ENCODE measurements around the gene DNAJB8. TPM values are rescaled to one million over a fixed set of nuclear protein-coding genes. Genes with fewer than 3 reads are reported as not detected.

The DNAJB8 gene
- total RNA-seq, 2 donors from 2014 or later: not detected

GRCh38 chr3:128462341-128462910 lies 4.3 kb downstream of the DNAJB8 start:
- no peak for TF ChIP-seq CTCF (conservative IDR thresholded peaks at IDR 0.05)
- no peak overlapping the region for H3K4me3 ChIP-seq (ENCODE audit: low read length)
- 96 to 99% methylated on average over 18 to 23 of the region's 23 CpGs for WGBS, 2 experiments (ENCODE audit: insufficient coverage in 1 of 2, insufficient read length in 1 of 2)
- Mint-ChIP-seq H3K27ac (no peak overlapping the region), H3K4me1 (peaks cover 7% of the 10 kb centered on the region), H3K27me3 (ENCODE audit: insufficient read depth) (peaks cover 86% of the 10 kb centered on the region), H3K9me3 (no peaks in the 10 kb centered on the region), H3K4me3 (no peak overlapping the region), H3K36me3 (ENCODE audit: low read depth) (no peaks in the 10 kb centered on the region)
- H3K4me1 ChIP-seq (ENCODE audit: control insufficient read depth, insufficient read depth, low read length): no peaks in the 10 kb centered on the region
- H3K27ac ChIP-seq (ENCODE audit: low read depth, low read length): no peak overlapping the region
- H3K36me3 ChIP-seq (ENCODE audit: control insufficient read depth, insufficient read depth, low read length): no peaks in the 10 kb centered on the region
- H3K27me3 ChIP-seq (ENCODE audit: control insufficient read depth, insufficient read depth, low read length, poor library complexity, severe bottlenecking): peaks cover 35% of the 10 kb centered on the region
- no peaks in the 10 kb centered on the region for H3K9me3 ChIP-seq (ENCODE audit: control insufficient read depth, low read length)
- no peak overlapping the region for H3K9ac ChIP-seq (ENCODE audit: extremely low read depth, low read length, poor library complexity, severe bottlenecking)
- no peak for DNase-seq

- no peak overlapping the region for H3K9ac ChIP-seq (ENCODE audit: extremely low read depth, low read length, poor library complexity, severe bottlenecking)
- Mint-ChIP-seq H3K27me3 (ENCODE audit: insufficient read depth) (peaks cover 80% of the 10 kb centered on the region), H3K9me3 (no peaks in the 10 kb centered on the region), H3K36me3 (ENCODE audit: low read depth) (no peaks in the 10 kb centered on the region), H3K4me1 (peaks cover 3% of the 10 kb centered on the region), H3K27ac (no peak overlapping the region), H3K4me3 (no peak overlapping the region)
- H3K4me1 ChIP-seq (ENCODE audit: control insufficient read depth, insufficient read depth, low read length): peaks cover 1% of the 10 kb centered on the region
- no peaks in the 10 kb centered on the region for H3K9me3 ChIP-seq (ENCODE audit: control insufficient read depth, low read length)
- TF ChIP-seq CTCF (conservative IDR thresholded peaks at IDR 0.05): peak; percentile 47
- no peak overlapping the region for H3K27ac ChIP-seq (ENCODE audit: low read depth, low read length)
- WGBS, 2 experiments (ENCODE audit: insufficient coverage in 1 of 2, insufficient read length in 1 of 2): 91 to 95% methylated on average over 9 to 12 of the region's 12 CpGs
- H3K36me3 ChIP-seq (ENCODE audit: control insufficient read depth, insufficient read depth, low read length): no peaks in the 10 kb centered on the region
- peaks cover 29% of the 10 kb centered on the region for H3K27me3 ChIP-seq (ENCODE audit: control insufficient read depth, insufficient read depth, low read length, poor library complexity, severe bottlenecking)
- H3K4me3 ChIP-seq (ENCODE audit: low read length): no peak overlapping the region
- DNase-seq: no peak
Observed at GRCh38 chr3:128461731-128462130, 5.0 kb downstream of the DNAJB8 start.

GRCh38 chr3:128459461-128459820 lies 7.2 kb downstream of the DNAJB8 start:
- Histone ChIP-seq H3K27ac (ENCODE audit: low read depth, low read length) (no peak overlapping the region), H3K4me1 (ENCODE audit: control insufficient read depth, insufficient read depth, low read length) (peaks cover 4% of the 10 kb centered on the region), H3K36me3 (ENCODE audit: control insufficient read depth, insufficient read depth, low read length) (no peaks in the 10 kb centered on the region), H3K9me3 (ENCODE audit: control insufficient read depth, low read length) (no peaks in the 10 kb centered on the region), H3K27me3 (ENCODE audit: control insufficient read depth, insufficient read depth, low read length, poor library complexity, severe bottlenecking) (peaks cover 17% of the 10 kb centered on the region), H3K9ac (ENCODE audit: extremely low read depth, low read length, poor library complexity, severe bottlenecking) (no peak overlapping the region), H3K4me3 (ENCODE audit: low read length) (no peak overlapping the region)
- no peak overlapping the region for H3K27ac Mint-ChIP-seq
- no peak for DNase-seq
- WGBS, 2 experiments (ENCODE audit: insufficient coverage in 1 of 2, insufficient read length in 1 of 2): 87 to 89% methylated on average over 7 to 9 of the region's 9 CpGs
- no peak for TF ChIP-seq CTCF (conservative IDR thresholded peaks at IDR 0.05)
- no peak overlapping the region for H3K4me3 Mint-ChIP-seq
- no peaks in the 10 kb centered on the region for H3K9me3 Mint-ChIP-seq
- H3K27me3 Mint-ChIP-seq (ENCODE audit: insufficient read depth): peaks cover 78% of the 10 kb centered on the region
- H3K4me1 Mint-ChIP-seq: peaks cover 7% of the 10 kb centered on the region
- no peaks in the 10 kb centered on the region for H3K36me3 Mint-ChIP-seq (ENCODE audit: low read depth)
